Stimulated activated naive CD8-positive, alpha-beta T cell treated with anti-CD3 and anti-CD28 coated beads, Interleukin-15, Interleukin-2, amounts not matched to agents 100 ng/mL and 50 ng/mL, for 24 hours (primary cell): ENCODE data around the gene FBXW7.

Experiments used
- H3K27ac Mint-ChIP-seq: one replicate; pipeline ENCODE4 v1.8.0; 2021; ENCODE audit warnings: mild to moderate bottlenecking, mixed read lengths
- H3K27me3 Mint-ChIP-seq: one replicate; pipeline ENCODE4 v1.8.0; 2021; ENCODE audit warnings: mixed read lengths
- H3K36me3 Mint-ChIP-seq: one replicate; pipeline ENCODE4 v1.8.0; 2021; ENCODE audit warnings: low read depth, mixed read lengths
- H3K4me1 Mint-ChIP-seq: one replicate; pipeline ENCODE4 v1.8.0; 2021; ENCODE audit warnings: low read depth, mixed read lengths
- H3K4me3 Mint-ChIP-seq: one replicate; pipeline ENCODE4 v1.8.0; 2021; ENCODE audit warnings: mild to moderate bottlenecking, mixed read lengths
- H3K9me3 Mint-ChIP-seq: one replicate; pipeline ENCODE4 v1.8.0; 2021; ENCODE audit warnings: mixed read lengths

Gene FBXW7

DNA sequence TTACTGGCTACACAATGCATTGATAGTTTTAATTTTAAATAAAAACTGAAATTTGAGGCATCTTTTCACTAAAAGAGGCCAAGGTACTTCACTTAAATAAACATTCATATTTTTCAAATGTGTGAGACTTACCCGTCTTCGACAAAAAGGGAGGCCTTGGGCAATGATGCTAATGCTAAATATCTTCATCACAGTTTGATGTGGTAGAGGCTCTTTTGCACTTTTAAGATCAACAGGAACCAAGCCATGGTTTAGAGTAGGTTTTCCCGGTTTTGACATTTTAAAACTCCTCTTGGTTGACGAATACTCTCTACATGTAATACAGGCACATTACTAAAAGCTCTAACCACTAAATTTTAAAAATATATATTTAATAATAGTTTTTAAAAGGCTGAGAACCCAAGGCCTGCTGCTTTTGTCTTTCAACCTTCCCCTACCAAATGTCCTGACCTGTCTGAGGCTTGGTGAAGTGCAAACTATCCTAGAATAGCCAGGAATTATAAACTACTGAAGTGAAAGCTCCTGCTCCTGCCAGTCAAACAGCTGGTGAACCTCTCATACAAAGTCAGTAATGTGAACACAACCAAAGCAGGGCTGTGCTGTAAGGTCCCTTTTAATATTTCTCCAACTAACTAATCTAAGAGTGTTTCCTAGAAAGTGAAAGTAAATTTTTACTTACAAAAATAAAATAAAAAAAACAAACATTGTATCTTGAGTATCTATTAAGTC lies 153.7 kb downstream of the FBXW7 start:
- Mint-ChIP-seq H3K9me3 (no peaks in the 10 kb centered on the region), H3K27me3 (no peaks in the 10 kb centered on the region), H3K4me3 (peak overlapping the region; percentile 65), H3K36me3 (peaks cover 3% of the 10 kb centered on the region), H3K4me1 (peaks cover 12% of the 10 kb centered on the region), H3K27ac (peak overlapping the region; percentile 65)

- H3K36me3 Mint-ChIP-seq: peaks cover 3% of the 10 kb centered on the region
- H3K4me1 Mint-ChIP-seq: peaks cover 11% of the 10 kb centered on the region
- H3K27me3 Mint-ChIP-seq: no peaks in the 10 kb centered on the region
- H3K4me3 Mint-ChIP-seq: no peak overlapping the region
- H3K27ac Mint-ChIP-seq: no peak overlapping the region
- no peaks in the 10 kb centered on the region for H3K9me3 Mint-ChIP-seq
Measured at GRCh38 chr4:152380919-152381318, 155.0 kb downstream of the FBXW7 start.

DNA sequence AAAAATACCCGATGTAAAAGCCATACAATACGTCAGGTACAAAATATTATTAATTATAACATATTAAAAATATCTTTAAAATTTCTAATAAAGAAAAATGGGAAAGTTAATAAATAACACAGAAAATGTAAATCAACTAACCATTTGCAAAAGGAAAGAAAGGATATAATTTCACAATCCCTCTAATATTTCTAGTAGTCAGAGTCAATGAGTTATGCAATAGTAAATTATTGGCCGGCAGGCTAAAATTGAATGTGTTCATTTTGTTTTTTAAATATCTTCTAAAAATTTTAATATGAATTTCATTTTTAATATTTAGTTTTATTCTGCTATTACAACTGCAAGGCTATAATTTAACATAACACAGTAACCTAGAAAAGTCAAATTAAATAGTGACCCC lies 155.7 kb downstream of the FBXW7 start:
- no peaks in the 10 kb centered on the region for H3K9me3 Mint-ChIP-seq
- no peaks in the 10 kb centered on the region for H3K27me3 Mint-ChIP-seq
- H3K36me3 Mint-ChIP-seq: peaks cover 3% of the 10 kb centered on the region
- no peak overlapping the region for H3K4me3 Mint-ChIP-seq
- H3K4me1 Mint-ChIP-seq: peaks cover 11% of the 10 kb centered on the region
- H3K27ac Mint-ChIP-seq: no peak overlapping the region

DNA sequence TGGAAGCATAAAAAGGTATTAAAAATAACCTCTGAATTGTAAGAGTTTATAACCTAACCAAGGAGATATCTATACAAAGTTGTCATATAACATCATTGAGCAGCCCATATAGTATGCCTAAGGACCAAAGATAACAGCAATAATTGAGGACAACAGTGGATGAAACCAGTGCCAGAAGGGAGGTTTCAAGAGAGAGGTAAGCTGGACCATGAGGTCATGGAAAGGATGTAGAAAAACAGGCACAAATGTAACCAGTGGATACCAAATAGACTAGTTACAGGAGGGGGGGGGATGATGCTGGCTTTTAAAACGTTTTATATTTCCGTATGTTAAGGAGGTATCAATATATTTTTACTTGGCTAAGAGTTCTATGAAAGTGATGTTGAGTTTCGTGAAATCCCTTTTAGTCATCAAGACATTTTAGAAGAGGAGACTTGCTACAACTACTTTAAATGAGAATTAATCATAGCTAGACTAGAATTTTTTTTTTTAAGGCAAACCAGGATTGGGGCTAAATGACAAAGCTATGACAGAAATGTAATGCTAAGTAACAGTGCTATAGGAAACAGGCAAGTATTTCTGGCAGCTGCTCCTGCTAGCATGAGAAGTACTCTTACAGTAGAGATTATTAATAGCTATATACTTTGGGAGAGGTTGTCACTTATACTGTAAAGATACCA lies 161.1 kb downstream of the FBXW7 start:
- H3K4me3 Mint-ChIP-seq: no peak overlapping the region
- no peak overlapping the region for H3K27ac Mint-ChIP-seq
- no peaks in the 10 kb centered on the region for H3K9me3 Mint-ChIP-seq
- peaks cover 16% of the 10 kb centered on the region for H3K4me1 Mint-ChIP-seq
- peaks cover 3% of the 10 kb centered on the region for H3K36me3 Mint-ChIP-seq
- H3K27me3 Mint-ChIP-seq: no peaks in the 10 kb centered on the region

DNA sequence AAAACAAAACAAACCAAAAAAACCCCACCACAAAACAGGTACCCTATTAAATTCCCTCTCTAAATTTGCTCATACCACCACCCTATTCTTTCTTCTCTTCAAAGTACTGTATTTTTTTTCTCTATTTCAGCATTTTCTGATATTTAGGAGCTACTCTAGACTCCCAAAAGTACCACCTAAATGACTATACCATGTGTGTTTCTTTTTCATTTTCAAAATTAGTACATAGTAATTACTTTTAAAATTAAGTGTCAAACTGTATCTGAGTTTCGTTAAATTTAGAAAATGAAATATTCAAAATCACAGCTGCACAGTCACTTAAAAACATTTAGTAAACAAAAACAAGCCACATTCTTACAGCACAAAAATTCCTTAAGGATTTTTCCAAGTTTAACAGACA lies 161.7 kb downstream of the FBXW7 start:
- no peaks in the 10 kb centered on the region for H3K27me3 Mint-ChIP-seq
- peaks cover 22% of the 10 kb centered on the region for H3K4me1 Mint-ChIP-seq
- H3K4me3 Mint-ChIP-seq: no peak overlapping the region
- no peaks in the 10 kb centered on the region for H3K9me3 Mint-ChIP-seq
- peaks cover 3% of the 10 kb centered on the region for H3K36me3 Mint-ChIP-seq
- no peak overlapping the region for H3K27ac Mint-ChIP-seq

DNA sequence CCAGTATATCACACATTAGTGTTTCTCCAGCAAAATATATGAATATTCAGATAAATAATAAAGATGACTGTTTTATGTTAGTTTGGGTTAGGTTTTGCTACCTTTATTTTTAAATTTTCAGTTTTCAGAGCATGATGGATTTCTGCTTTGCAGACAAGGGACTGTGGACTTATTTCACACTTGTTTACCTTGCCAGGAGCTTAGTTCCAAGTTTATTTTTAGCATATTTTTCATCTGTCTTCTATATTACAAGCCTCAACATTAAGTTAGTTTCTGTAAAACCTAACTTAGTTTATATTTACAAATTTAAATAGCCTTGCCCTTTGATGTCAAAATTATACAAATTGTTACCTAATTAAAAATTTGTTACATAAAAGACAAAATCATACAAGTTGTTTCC lies 163.4 kb downstream of the FBXW7 start:
- Mint-ChIP-seq H3K27ac (no peak overlapping the region), H3K4me1 (peaks cover 23% of the 10 kb centered on the region), H3K36me3 (no peaks in the 10 kb centered on the region), H3K9me3 (no peaks in the 10 kb centered on the region), H3K4me3 (no peak overlapping the region), H3K27me3 (no peaks in the 10 kb centered on the region)

DNA sequence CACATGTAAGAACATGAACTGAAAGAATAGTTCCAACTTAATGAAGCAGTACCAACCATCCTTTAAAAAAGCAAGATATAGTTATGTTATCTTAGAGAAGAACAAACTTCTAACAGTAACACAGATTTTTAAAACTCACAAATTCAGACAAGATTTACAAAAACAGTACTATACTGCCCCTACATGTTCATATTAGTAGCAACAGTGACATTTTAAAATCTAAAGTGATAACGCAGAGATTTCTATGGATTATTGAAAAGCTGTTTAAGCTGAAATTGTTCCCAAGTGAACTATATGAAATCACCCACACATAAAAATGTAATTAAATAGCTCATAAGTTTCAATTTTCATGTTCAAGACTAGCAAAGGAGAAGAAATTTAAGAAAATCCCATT lies 166.0 kb downstream of the FBXW7 start:
- peaks cover 22% of the 10 kb centered on the region for H3K4me1 Mint-ChIP-seq
- no peak overlapping the region for H3K4me3 Mint-ChIP-seq
- H3K36me3 Mint-ChIP-seq: peaks cover 16% of the 10 kb centered on the region
- no peaks in the 10 kb centered on the region for H3K9me3 Mint-ChIP-seq
- H3K27ac Mint-ChIP-seq: no peak overlapping the region
- H3K27me3 Mint-ChIP-seq: no peaks in the 10 kb centered on the region

- H3K4me1 Mint-ChIP-seq: peaks cover 17% of the 10 kb centered on the region
- no peak overlapping the region for H3K27ac Mint-ChIP-seq
- H3K36me3 Mint-ChIP-seq: peaks cover 17% of the 10 kb centered on the region
- no peak overlapping the region for H3K4me3 Mint-ChIP-seq
- H3K27me3 Mint-ChIP-seq: no peaks in the 10 kb centered on the region
- no peaks in the 10 kb centered on the region for H3K9me3 Mint-ChIP-seq
Measured at GRCh38 chr4:152369203-152369901, 166.5 kb downstream of the FBXW7 start.

- Mint-ChIP-seq H3K4me1 (peaks cover 12% of the 10 kb centered on the region), H3K27me3 (no peaks in the 10 kb centered on the region), H3K27ac (no peak overlapping the region), H3K4me3 (no peak overlapping the region), H3K36me3 (peaks cover 20% of the 10 kb centered on the region), H3K9me3 (no peaks in the 10 kb centered on the region)
Measured at GRCh38 chr4:152368001-152368400, 167.9 kb downstream of the FBXW7 start.

- Mint-ChIP-seq H3K27ac (no peak overlapping the region), H3K4me1 (peaks cover 15% of the 10 kb centered on the region), H3K9me3 (no peaks in the 10 kb centered on the region), H3K4me3 (no peak overlapping the region), H3K27me3 (no peaks in the 10 kb centered on the region), H3K36me3 (peaks cover 29% of the 10 kb centered on the region)
Measured at GRCh38 chr4:152364883-152365282, 171.0 kb downstream of the FBXW7 start.

GRCh38 chr4:152364383-152364782 lies 171.5 kb downstream of the FBXW7 start:
- Mint-ChIP-seq H3K27ac (no peak overlapping the region), H3K27me3 (no peaks in the 10 kb centered on the region), H3K9me3 (no peaks in the 10 kb centered on the region)

DNA sequence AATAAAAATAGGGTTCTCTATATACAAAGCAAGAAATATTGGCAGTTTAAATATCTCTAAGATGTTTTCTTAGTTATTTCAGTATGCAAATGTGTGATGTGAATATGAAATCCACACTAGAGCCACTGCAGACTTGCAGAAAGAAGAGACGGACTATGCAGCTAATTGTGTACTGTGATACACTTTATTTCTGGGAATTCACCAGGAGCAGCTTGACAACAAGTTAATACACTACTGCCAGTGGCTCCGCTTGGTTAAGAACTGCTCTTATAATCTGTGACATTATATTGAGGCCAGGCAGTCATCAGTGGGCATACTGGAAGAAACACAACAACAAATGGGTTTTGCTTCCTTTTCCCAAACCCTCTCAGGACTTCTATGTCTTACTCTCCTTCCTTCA lies 172.0 kb downstream of the FBXW7 start:
- peaks cover 14% of the 10 kb centered on the region for H3K4me1 Mint-ChIP-seq
- no peaks in the 10 kb centered on the region for H3K27me3 Mint-ChIP-seq
- H3K9me3 Mint-ChIP-seq: no peaks in the 10 kb centered on the region
- peaks cover 37% of the 10 kb centered on the region for H3K36me3 Mint-ChIP-seq
- no peak overlapping the region for H3K4me3 Mint-ChIP-seq
- no peak overlapping the region for H3K27ac Mint-ChIP-seq

More at GRCh38 chr4:152364383-152364782, 171.5 kb downstream of the FBXW7 start:
- H3K36me3 Mint-ChIP-seq: peaks cover 34% of the 10 kb centered on the region
- peaks cover 15% of the 10 kb centered on the region for H3K4me1 Mint-ChIP-seq
- H3K4me3 Mint-ChIP-seq: no peak overlapping the region

- peaks cover 39% of the 10 kb centered on the region for H3K36me3 Mint-ChIP-seq
- no peaks in the 10 kb centered on the region for H3K27me3 Mint-ChIP-seq
- H3K27ac Mint-ChIP-seq: no peak overlapping the region
- no peaks in the 10 kb centered on the region for H3K9me3 Mint-ChIP-seq
- no peak overlapping the region for H3K4me3 Mint-ChIP-seq
- peaks cover 14% of the 10 kb centered on the region for H3K4me1 Mint-ChIP-seq
Measured at GRCh38 chr4:152363086-152363485, 172.8 kb downstream of the FBXW7 start.

DNA sequence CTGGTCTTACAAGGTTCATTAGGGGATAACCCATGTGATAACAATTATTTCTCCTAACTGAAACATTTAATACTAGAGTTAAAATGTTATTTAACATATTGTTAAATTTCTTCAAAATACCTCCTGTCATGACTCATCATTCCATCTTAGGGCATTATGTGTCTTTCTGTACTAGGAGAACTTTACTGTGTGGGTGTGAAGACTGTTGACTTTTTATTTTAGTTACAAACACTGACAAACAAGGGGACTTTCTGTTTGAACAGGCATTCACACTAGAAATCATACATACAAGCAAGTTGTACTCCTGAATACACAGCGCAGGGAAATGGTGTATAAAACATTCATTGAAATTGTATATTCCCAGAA lies 175.9 kb downstream of the FBXW7 start:
- Mint-ChIP-seq H3K4me1 (peaks cover 14% of the 10 kb centered on the region), H3K9me3 (no peaks in the 10 kb centered on the region), H3K4me3 (no peak overlapping the region), H3K27me3 (no peaks in the 10 kb centered on the region), H3K27ac (no peak overlapping the region), H3K36me3 (peaks cover 25% of the 10 kb centered on the region)
